DND-41 (cell line): ENCODE measurements around the gene RIN1.

ENCODE experiments used
- CTCF ChIP-seq: IDR thresholded peaks from 2 replicates; pipeline ENCODE4 v1.5.1; 2012; ENCODE audit warnings: borderline replicate concordance, low read length, moderate library complexity, mild to moderate bottlenecking; ENCODE audit not compliant: poor library complexity, severe bottlenecking; ENCODE audit errors: extremely low read depth
- EZH2 ChIP-seq: IDR thresholded peaks from 3 replicates; pipeline ENCODE4 v1.6.1; 2012; ENCODE audit warnings: borderline replicate concordance, low read depth, mild to moderate bottlenecking, moderate library complexity, low read length, inconsistent platforms; ENCODE audit not compliant: severe bottlenecking

GRCh38 chr11:66368484-66368883 is 32.2 kb upstream of the RIN1 start:
- TF ChIP-seq CTCF (no peak), EZH2 (no peak)
